HG02588 (cell line): Measurements from ENCODE around the gene CLIC5.
"Not testable (repeated sequence)": the region's sequence is repeated elsewhere in the genome, so short reads cannot be mapped to it uniquely, and the experiment has no call there.

ENCODE experiments used
- ATAC-seq: cut with Tn5 transposase; IDR thresholded peaks from one replicate; pipeline ENCODE4 v1.9.1; 2021; ENCODE audit warnings: mild to moderate bottlenecking, moderate library complexity; ENCODE audit not compliant: unreplicated experiment

CLIC5 gene

GRCh38 chr6:45929421-45930361, 86.0 kb downstream of the CLIC5 start:
- ATAC-seq = no peak

DNA sequence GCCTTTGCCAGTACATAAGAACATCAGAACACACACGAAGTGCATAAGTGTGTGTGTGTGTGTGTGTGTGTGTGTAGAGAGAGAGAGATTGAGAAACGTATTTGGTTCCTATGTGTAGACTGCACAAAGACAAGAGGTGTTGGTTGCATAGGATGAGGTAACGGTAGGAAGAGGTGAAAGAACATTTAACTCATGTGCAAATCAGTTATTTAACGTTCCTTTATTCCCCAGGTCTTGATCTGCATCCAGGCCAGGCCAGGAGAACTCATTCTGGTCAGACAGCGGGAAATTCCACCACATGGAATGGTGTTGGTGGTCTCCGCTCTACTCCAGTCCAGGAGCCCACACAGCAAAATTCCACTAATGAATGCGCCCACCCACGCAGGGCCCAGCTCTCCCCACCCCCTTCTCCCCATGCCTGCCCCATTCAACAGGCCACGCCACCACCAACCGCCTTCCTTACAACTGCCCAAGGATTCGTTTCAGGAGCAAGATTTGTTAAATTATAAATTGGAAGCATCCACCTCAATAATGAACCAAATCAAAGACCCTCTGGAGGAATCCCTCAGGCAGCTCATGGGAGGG, 86.8 kb downstream of the CLIC5 start:
- no peak for ATAC-seq

GRCh38 chr6:45927421-45928320, 88.0 kb downstream of the CLIC5 start:
- ATAC-seq = no peak

GRCh38 chr6:45926423-45926822, 89.2 kb downstream of the CLIC5 start:
- ATAC-seq = not testable (repeated sequence)

GRCh38 chr6:45924763-45925342, 90.8 kb downstream of the CLIC5 start:
- ATAC-seq = no peak

DNA sequence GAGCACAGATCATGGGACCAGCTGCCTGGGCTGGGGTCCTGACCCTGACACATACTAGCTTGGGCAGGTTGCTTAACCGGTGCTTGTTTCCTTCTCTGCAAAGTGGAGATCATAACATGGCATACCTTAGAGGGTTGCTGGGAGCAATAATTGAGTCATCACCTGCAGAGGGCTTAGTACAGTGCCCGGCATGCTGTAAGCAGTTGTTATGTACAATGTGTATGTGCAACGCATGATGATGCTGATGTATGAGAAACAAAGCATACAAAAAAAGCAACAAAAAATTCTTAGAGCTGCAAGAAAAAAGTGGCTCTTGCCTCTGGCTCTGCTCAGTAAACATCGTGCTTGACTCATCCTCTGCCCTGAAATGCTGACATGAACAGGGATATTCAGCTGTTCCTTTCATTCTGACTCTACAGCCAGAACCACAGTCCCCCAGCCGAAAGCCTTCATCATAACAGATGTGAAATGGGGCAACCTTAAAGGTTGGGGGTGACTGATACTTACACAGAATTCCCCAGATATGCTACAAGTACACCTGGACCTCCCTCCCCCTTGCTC, 91.7 kb downstream of the CLIC5 start:
- peak; percentile 68 for ATAC-seq

DNA sequence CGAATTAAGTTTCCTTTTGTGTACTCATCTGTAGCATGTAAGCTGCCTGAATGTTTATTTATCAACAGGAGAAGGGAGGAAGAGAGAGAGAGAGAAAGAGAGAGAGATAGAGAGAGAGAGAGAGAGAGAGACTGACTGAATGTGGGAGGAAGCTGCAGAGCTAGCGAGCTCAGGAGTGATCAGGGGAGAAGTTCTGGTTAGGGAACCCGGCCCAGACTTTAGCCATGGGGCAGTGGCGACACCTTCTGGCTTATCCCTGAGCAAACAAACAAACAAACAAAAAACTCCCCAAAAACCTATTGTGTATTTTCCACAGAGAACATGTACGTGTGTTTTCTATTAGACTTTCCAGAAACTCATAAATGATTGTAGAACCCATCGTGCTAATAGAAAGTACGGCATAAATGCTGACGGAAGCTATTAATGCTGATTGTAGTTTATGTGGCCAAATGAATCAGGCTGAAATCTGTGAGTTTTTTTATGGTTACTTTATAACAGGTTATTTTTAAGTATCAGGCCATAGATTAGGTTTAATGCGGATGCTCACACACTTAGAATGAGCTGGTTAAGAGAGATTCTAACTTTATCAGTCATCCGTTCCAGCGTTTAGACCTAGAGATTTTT, 92.8 kb downstream of the CLIC5 start:
- ATAC-seq = peak; percentile 37

DNA sequence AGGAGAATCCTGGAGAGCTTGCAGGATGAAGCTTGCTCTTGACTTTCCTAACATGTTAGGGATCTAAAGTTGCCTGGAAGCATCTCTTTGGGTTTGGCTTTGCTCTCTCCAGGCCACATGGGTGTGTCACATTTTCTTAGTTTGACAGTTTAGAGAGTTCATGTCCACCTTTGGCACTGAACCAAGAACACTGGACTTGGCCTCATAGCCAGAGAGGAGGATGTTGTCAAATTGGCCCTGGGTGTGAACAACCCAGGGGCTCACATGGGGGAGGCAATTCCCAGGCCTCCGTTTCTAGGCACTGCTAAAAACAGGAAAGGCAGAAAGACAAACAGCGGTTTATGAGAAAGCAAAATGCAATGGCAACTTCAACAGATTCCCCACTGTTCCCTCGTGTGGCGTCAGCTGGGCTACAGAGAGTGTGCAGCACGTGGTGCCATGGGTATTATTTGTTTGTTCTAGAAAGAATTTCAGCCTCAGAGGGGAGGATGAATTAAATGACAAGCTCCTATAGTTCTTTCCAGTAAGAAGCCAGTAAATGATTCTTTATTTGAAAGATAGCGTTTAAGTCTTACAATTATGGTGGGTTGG, 93.9 kb downstream of the CLIC5 start:
- ATAC-seq = no peak

GRCh38 chr6:45920819-45921511, 94.7 kb downstream of the CLIC5 start:
- ATAC-seq = peak; percentile 56

DNA sequence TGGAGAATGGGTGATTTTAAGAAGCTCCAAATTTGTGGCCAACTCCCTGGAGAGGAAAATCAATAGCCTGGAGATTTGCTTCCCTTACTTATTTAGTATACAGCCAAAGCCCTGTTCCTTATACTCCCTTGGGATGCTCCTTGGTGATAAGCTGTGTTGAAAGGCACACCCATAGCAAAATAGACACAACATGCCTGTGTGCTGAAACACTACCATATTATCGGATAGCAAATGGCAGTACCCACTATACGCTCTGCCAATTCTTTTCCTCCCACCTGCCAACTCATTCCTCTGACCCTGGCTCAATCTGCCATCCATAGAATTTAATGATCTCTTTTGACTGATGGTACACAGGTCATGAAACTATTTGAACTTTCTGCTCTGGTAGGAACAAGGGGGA, 98.2 kb downstream of the CLIC5 start:
- ATAC-seq = no peak

DNA sequence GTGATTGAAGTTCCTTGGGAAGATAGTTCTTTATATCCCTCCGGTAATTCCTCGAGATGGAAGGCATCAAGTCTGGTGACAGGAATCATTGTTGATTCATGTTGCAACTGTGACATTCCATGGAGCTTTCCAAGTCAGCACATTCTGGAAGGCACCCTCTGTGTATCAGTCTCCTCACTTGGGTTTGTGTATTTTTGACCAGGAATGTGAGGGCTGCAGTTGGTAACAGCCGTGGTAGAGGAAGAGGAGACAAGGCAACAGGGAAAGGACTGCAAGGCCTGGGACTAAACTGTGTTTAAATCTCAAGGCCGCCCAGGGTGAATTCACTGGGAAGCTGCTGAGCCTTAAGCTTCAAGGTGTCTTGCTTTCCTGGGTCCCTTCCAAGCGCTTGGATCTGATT, 99.0 kb downstream of the CLIC5 start:
- no peak for ATAC-seq

GRCh38 chr6:45915780-45916468, 99.7 kb downstream of the CLIC5 start:
- no peak for ATAC-seq

DNA sequence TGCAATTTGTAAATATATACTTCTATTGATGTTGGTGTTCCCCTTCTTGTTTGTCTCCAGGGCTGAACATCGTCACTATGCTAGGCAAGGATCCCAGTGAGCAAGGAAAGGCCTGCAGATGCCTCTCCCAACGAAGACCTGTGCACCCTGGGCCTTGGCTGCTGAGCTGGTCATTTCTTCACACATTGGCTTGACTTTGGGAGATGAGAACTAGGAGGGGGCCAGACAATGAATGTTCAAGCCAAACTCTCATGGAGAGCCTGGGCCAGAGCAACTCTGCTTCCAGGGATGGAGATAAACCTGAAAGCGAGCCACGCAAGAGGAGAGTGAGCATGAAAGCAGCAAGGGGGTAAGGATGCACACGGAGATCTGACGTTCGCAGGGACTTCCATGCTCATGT, 104.0 kb downstream of the CLIC5 start:
- ATAC-seq = no peak

DNA sequence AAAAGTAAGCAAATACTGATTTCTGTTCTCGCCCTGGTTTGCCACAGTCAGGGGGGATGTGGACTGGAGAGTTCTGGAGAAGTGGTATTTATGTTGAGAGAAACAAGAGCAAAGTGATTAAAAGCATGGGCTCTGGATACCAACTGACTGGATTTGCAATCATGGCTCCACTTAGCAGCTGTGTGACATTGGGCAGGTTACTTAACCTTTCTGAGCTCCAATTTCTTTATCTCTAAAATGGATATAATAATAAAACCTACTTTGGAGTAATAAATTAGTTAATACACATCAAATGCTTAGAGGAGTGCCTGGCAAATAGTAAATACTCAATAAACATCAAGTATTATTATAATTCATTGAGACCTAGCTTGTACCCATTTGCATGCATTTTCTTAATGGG, 111.7 kb downstream of the CLIC5 start:
- no peak for ATAC-seq

DNA sequence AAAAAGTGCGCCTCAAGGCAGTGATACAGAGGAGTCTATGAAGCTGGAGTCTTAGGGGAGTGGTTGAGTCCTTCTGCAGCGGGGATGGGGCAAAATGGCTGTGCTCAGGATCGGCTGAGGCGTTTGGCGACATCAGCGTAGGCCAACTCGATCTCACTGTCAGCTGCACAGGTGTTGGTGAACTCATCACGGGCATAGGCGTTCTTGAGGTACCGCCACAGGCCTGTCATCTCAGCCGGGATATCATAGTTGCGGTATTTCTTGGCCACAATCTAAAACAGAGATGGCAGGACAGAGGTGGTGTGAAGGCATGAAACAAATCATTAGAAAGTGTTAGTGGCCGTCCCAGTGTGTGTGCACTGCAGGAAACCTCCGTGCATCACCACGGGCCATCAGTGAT, 112.7 kb downstream of the CLIC5 start:
- no peak for ATAC-seq

GRCh38 chr6:45901767-45902650, 113.7 kb downstream of the CLIC5 start:
- ATAC-seq = no peak
